GM23338 (cell line): ENCODE results near the gene ATP1B4. TPM values are rescaled to one million over a fixed set of nuclear protein-coding genes. Genes with fewer than 3 reads are reported as not detected.

Experiments used
- ATAC-seq: fragments of 200-7000 bp; cut with Tn5 transposase; 3 replicates; pipeline ENCODE4 v1.9.1; 2020
- DNase-seq: peaks from one replicate; pipeline ENCODE4 v3.0.0-alpha.2; 2015; ENCODE audit warnings: low spot score
- H2AFZ ChIP-seq: fragments of 200-600 bp; sonication (generic); 2 replicates; pipeline ENCODE4 v1.8.0; 2016; ENCODE audit warnings: antibody characterized with exemption, mild to moderate bottlenecking, moderate library complexity
- H3F3A ChIP-seq: fragments of 200-600 bp; sonication (generic); replicated peaks from 2 replicates; pipeline ENCODE4 v1.8.0; 2017; ENCODE audit warnings: antibody characterized with exemption, mixed run types, low read depth
- H3K27ac ChIP-seq: fragments of 200-600 bp; sonication (generic); 2 replicates; pipeline ENCODE4 v1.6.1; 2016; ENCODE audit warnings: low read depth
- H3K27me3 ChIP-seq: fragments of 200-600 bp; sonication (generic); 2 replicates; pipeline ENCODE4 v1.8.0; 2016; ENCODE audit warnings: mild to moderate bottlenecking, mixed run types, moderate library complexity; ENCODE audit not compliant: insufficient read depth
- H3K36me3 ChIP-seq: fragments of 200-600 bp; sonication (generic); 2 replicates; pipeline ENCODE4 v1.8.0; 2016; ENCODE audit warnings: mild to moderate bottlenecking; ENCODE audit not compliant: insufficient read depth
- H3K4me1 ChIP-seq: fragments of 200-600 bp; sonication (generic); 2 replicates; pipeline ENCODE4 v1.8.0; 2016; ENCODE audit warnings: mild to moderate bottlenecking, moderate library complexity; ENCODE audit not compliant: insufficient read depth
- H3K4me2 ChIP-seq: fragments of 200-600 bp; sonication (generic); 2 replicates; pipeline ENCODE4 v1.7.1; 2017; ENCODE audit warnings: mixed run types
- H3K4me3 ChIP-seq: fragments of 200-600 bp; sonication (generic); 2 replicates; pipeline ENCODE4 v1.6.1; 2016; ENCODE audit warnings: mixed run types
- H3K79me2 ChIP-seq: fragments of 200-600 bp; sonication (generic); replicated peaks from 2 replicates; pipeline ENCODE4 v1.8.0; 2017; ENCODE audit warnings: mild to moderate bottlenecking; ENCODE audit not compliant: insufficient read depth
- H3K9me2 ChIP-seq: fragments of 200-600 bp; sonication (generic); 2 replicates; pipeline ENCODE4 v1.8.0; 2017; ENCODE audit not compliant: insufficient read depth
- H4K20me1 ChIP-seq: fragments of 200-600 bp; sonication (generic); replicated peaks from 2 replicates; pipeline ENCODE4 v1.8.0; 2017; ENCODE audit warnings: mild to moderate bottlenecking; ENCODE audit not compliant: insufficient read depth
- H3K27ac Mint-ChIP-seq: 2 replicates; pipeline ENCODE4 v1.8.0; 2020; ENCODE audit warnings: inconsistent platforms, mild to moderate bottlenecking, moderate library complexity, mixed read lengths
- H3K27me3 Mint-ChIP-seq: 3 replicates; pipeline ENCODE4 v1.8.0; 2022; ENCODE audit warnings: low read depth, mild to moderate bottlenecking, moderate library complexity, mixed read lengths, inconsistent platforms; ENCODE audit not compliant: insufficient read depth, poor library complexity
- H3K36me3 Mint-ChIP-seq: 3 replicates; pipeline ENCODE4 v1.8.0; 2021; ENCODE audit warnings: low read depth, mild to moderate bottlenecking, inconsistent platforms, moderate library complexity, mixed read lengths
- H3K4me1 Mint-ChIP-seq: 3 replicates; pipeline ENCODE4 v1.8.0; 2020; ENCODE audit warnings: mild to moderate bottlenecking, inconsistent platforms, mixed read lengths
- H3K4me3 Mint-ChIP-seq: 3 replicates; pipeline ENCODE4 v1.8.0; 2021; ENCODE audit warnings: moderate library complexity, mild to moderate bottlenecking, inconsistent platforms, mixed read lengths
- H3K9me3 Mint-ChIP-seq: 3 replicates; pipeline ENCODE4 v1.8.0; 2020; ENCODE audit warnings: moderate library complexity, mild to moderate bottlenecking, inconsistent platforms, mixed read lengths
- CREB1 ChIP-seq: fragments of 250-450 bp; sonication (Bioruptor Pico); IDR thresholded peaks from 2 replicates; pipeline ENCODE4 v1.5.0; 2020; ENCODE audit warnings: low read depth, mild to moderate bottlenecking, moderate library complexity
- CTCF ChIP-seq, 2 experiments: fragments of 200-600 bp in 1 of 2; sonication (generic) in 1 of 2; conservative IDR thresholded peaks; 2 replicates each; pipeline versions ENCODE4 v1.5.1 to v1.6.1; 2016 to 2017; ENCODE audit warnings: antibody characterized with exemption in 2 of 2, low read depth in 2 of 2, mild to moderate bottlenecking in 2 of 2, moderate library complexity in 1 of 2
- EZH2 ChIP-seq: fragments of 200-600 bp; sonication (generic); IDR thresholded peaks from one replicate; pipeline ENCODE4 v1.8.0; 2017; ENCODE audit warnings: antibody characterized with exemption, mild to moderate bottlenecking, low read depth; ENCODE audit not compliant: unreplicated experiment
- EZH2phosphoT487 ChIP-seq: fragments of 200-600 bp; sonication (generic); IDR thresholded peaks from one replicate; pipeline ENCODE4 v1.8.1; 2018; ENCODE audit warnings: antibody characterized with exemption; ENCODE audit not compliant: unreplicated experiment
- JUNB ChIP-seq: IDR thresholded peaks from one replicate; pipeline ENCODE4 v1.6.1; 2016; ENCODE audit warnings: antibody characterized with exemption; ENCODE audit not compliant: unreplicated experiment
- NANOG ChIP-seq: IDR thresholded peaks from 2 replicates; pipeline ENCODE4 v1.6.1; 2016; ENCODE audit warnings: antibody characterized with exemption, borderline replicate concordance
- POLR2AphosphoS5 ChIP-seq: IDR thresholded peaks from 2 replicates; pipeline ENCODE4 v1.6.1; 2016; ENCODE audit warnings: antibody characterized with exemption, low read depth
- STAT1 ChIP-seq: IDR thresholded peaks from one replicate; pipeline ENCODE4 v1.6.1; 2016; ENCODE audit warnings: antibody characterized with exemption; ENCODE audit not compliant: unreplicated experiment
- ZNF114 ChIP-seq: fragments of 250-450 bp; sonication (Bioruptor Pico); IDR thresholded peaks from 2 replicates; pipeline ENCODE4 v1.5.0; 2020; ENCODE audit warnings: mild to moderate bottlenecking, moderate library complexity
- ZNF331 ChIP-seq: fragments of 250-450 bp; sonication (Bioruptor Pico); IDR thresholded peaks from 2 replicates; pipeline ENCODE4 v1.5.0; 2020; ENCODE audit warnings: low read depth, mild to moderate bottlenecking, moderate library complexity
- ZNF462 ChIP-seq: fragments of 250-450 bp; sonication (Bioruptor Pico); IDR thresholded peaks from 2 replicates; pipeline ENCODE4 v1.5.0; 2020; ENCODE audit warnings: mild to moderate bottlenecking, moderate library complexity
- polyA plus RNA-seq: library from polyadenylated mRNA; unstranded; fragments of >200 nt; fragmentation: Nextera tagmentation; extraction: Ambion mirVana; gene quantifications from 2 replicates; pipeline ENCODE4 v1.2.1, GENCODE V29; 2016
- total RNA-seq: library from RNA; depleted of rRNA; stranded (reverse); fragments of >200 nt; shearing (Covaris generic); gene quantifications from 2 replicates; pipeline ENCODE4 v1.2.3, GENCODE V29; 2014
- TF ChIP-seq, protein P1 (sequence below): IDR thresholded peaks from one replicate; pipeline ENCODE4 v1.6.1; 2018; ENCODE audit warnings: antibody characterized with exemption; ENCODE audit not compliant: unreplicated experiment
- TF ChIP-seq, protein P2 (sequence below): IDR thresholded peaks from 2 replicates; pipeline ENCODE4 v1.6.1; 2016; ENCODE audit warnings: antibody characterized with exemption

Gene ATP1B4
- total and polyA plus RNA-seq, 2 experiments from 2014 or later = not detected

DNA sequence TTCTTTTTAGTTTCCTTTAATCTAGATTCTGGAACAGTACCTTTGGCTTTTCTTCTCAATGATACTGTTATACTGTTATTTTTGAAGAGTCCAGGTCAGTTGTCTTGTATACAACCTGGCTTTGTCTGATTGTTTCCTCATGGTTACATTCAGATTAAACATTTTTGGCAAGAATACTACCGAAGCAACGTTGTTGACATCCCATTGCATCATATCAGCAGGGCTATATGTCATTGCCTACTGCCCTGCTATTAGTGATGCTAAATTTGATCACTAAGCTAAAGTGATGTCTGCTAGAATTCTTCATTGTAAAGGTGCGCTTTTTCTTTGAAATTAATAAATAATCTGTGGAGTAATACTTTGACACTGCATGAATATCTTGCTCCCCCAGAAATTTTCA, 5.8 kb upstream of the ATP1B4 start:
- H3K9me2 ChIP-seq = no peaks in the 10 kb centered on the region
- H3F3A ChIP-seq = no peaks in the 10 kb centered on the region
- no peak overlapping the region for H3K4me3 Mint-ChIP-seq
- H3K27ac Mint-ChIP-seq = no peak overlapping the region
- H3K79me2 ChIP-seq = no peaks in the 10 kb centered on the region
- no peaks in the 10 kb centered on the region for H4K20me1 ChIP-seq
- no peaks in the 10 kb centered on the region for H3K27me3 ChIP-seq
- no peaks in the 10 kb centered on the region for H3K36me3 ChIP-seq
- no peak for ATAC-seq
- DNase-seq = no peak
- no peak for TF ChIP-seq JUNB
- TF ChIP-seq EZH2phosphoT487 = no peak
- no peak for TF ChIP-seq POLR2AphosphoS5
- TF ChIP-seq STAT1 = no peak
- no peak for TF ChIP-seq ZNF331 (CRISPR knock-in tag)
- TF ChIP-seq, protein P1, sequence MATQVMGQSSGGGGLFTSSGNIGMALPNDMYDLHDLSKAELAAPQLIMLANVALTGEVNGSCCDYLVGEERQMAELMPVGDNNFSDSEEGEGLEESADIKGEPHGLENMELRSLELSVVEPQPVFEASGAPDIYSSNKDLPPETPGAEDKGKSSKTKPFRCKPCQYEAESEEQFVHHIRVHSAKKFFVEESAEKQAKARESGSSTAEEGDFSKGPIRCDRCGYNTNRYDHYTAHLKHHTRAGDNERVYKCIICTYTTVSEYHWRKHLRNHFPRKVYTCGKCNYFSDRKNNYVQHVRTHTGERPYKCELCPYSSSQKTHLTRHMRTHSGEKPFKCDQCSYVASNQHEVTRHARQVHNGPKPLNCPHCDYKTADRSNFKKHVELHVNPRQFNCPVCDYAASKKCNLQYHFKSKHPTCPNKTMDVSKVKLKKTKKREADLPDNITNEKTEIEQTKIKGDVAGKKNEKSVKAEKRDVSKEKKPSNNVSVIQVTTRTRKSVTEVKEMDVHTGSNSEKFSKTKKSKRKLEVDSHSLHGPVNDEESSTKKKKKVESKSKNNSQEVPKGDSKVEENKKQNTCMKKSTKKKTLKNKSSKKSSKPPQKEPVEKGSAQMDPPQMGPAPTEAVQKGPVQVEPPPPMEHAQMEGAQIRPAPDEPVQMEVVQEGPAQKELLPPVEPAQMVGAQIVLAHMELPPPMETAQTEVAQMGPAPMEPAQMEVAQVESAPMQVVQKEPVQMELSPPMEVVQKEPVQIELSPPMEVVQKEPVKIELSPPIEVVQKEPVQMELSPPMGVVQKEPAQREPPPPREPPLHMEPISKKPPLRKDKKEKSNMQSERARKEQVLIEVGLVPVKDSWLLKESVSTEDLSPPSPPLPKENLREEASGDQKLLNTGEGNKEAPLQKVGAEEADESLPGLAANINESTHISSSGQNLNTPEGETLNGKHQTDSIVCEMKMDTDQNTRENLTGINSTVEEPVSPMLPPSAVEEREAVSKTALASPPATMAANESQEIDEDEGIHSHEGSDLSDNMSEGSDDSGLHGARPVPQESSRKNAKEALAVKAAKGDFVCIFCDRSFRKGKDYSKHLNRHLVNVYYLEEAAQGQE = no peak
- TF ChIP-seq CREB1 (CRISPR knock-in tag) = no peak
- TF ChIP-seq, protein P2, sequence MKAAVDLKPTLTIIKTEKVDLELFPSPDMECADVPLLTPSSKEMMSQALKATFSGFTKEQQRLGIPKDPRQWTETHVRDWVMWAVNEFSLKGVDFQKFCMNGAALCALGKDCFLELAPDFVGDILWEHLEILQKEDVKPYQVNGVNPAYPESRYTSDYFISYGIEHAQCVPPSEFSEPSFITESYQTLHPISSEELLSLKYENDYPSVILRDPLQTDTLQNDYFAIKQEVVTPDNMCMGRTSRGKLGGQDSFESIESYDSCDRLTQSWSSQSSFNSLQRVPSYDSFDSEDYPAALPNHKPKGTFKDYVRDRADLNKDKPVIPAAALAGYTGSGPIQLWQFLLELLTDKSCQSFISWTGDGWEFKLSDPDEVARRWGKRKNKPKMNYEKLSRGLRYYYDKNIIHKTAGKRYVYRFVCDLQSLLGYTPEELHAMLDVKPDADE = no peak
- no peak for TF ChIP-seq NANOG
- no peak for TF ChIP-seq EZH2
- TF ChIP-seq ZNF114 (CRISPR knock-in tag) = no peak
- no peak for TF ChIP-seq CTCF (conservative IDR thresholded peaks at IDR 0.05; ENCODE audit: low read depth in 2 of 2)
- TF ChIP-seq ZNF462 (CRISPR knock-in tag) = no peak
- peaks cover 1% of the 10 kb centered on the region for H3K27me3 Mint-ChIP-seq
- H3K9me3 Mint-ChIP-seq = no peaks in the 10 kb centered on the region; the same call in 2 of the 3 replicates
- no peaks in the 10 kb centered on the region for H3K36me3 Mint-ChIP-seq
- no peak overlapping the region for H3K27ac ChIP-seq
- peaks cover 11% of the 10 kb centered on the region for H3K4me1 ChIP-seq
- no peak overlapping the region for H3K4me2 ChIP-seq
- no peak overlapping the region for H2AFZ ChIP-seq
- H3K4me1 Mint-ChIP-seq = peaks cover 10% of the 10 kb centered on the region; the same call in 2 of the 3 replicates
- H3K4me3 ChIP-seq = no peak overlapping the region
